ENCODE results near the gene TMCC2.

TMCC2 gene

GRCh38 chr1:205205055-205205454 lies 22.7 kb upstream of the TMCC2 start:
- Histone ChIP-seq H3K27me3 (ENCODE audit: insufficient read depth, low read depth) (no peaks in the 10 kb centered on the region), H3K4me2 (no peak overlapping the region), H3K4me1 (ENCODE audit: low read depth, poor library complexity, severe bottlenecking) (peaks cover 13% of the 10 kb centered on the region), H3K4me3 (IDR thresholded peaks at IDR 0.05; ENCODE audit: insufficient read depth, low read depth, low read length) (no peak overlapping the region), H3K36me3 (ENCODE audit: insufficient read depth) (no peaks in the 10 kb centered on the region), H3K9ac (no peak overlapping the region), H3K79me2 (ENCODE audit: insufficient read depth, low read depth) (peaks cover 41% of the 10 kb centered on the region), H4K20me1 (ENCODE audit: insufficient read depth) (0 out of 2 replicates have a peak, but pooled peaks cover 8% of the 10 kb centered on the region), H3K27ac (no peak overlapping the region), H2AFZ (ENCODE audit: low read depth) (no peak overlapping the region)
- no peak for TF ChIP-seq CTCF (conservative IDR thresholded peaks at IDR 0.05; ENCODE audit: low read depth, low read length)

GRCh38 chr1:205208811-205209210 lies 18.9 kb upstream of the TMCC2 start:
- H3K9ac ChIP-seq = no peak overlapping the region
- H3K27me3 ChIP-seq (ENCODE audit: insufficient read depth, low read depth) = no peaks in the 10 kb centered on the region
- peaks cover 22% of the 10 kb centered on the region for H3K4me1 ChIP-seq (ENCODE audit: low read depth, poor library complexity, severe bottlenecking)
- TF ChIP-seq CTCF (conservative IDR thresholded peaks at IDR 0.05; ENCODE audit: low read depth, low read length) = no peak
- H3K27ac ChIP-seq = no peak overlapping the region
- H2AFZ ChIP-seq (ENCODE audit: low read depth) = no peak overlapping the region
- H4K20me1 ChIP-seq (ENCODE audit: insufficient read depth) = 0 out of 2 replicates have a peak, but pooled peaks cover 8% of the 10 kb centered on the region
- H3K79me2 ChIP-seq (ENCODE audit: insufficient read depth, low read depth) = peaks cover 42% of the 10 kb centered on the region
- H3K4me2 ChIP-seq = no peak overlapping the region
- H3K36me3 ChIP-seq (ENCODE audit: insufficient read depth) = no peaks in the 10 kb centered on the region
- H3K4me3 ChIP-seq (IDR thresholded peaks at IDR 0.05; ENCODE audit: insufficient read depth, low read depth, low read length) = no peak overlapping the region

- H3K4me2 ChIP-seq = peak overlapping the region; percentile 90
- no peaks in the 10 kb centered on the region for H3K36me3 ChIP-seq (ENCODE audit: insufficient read depth)
- no peaks in the 10 kb centered on the region for H3K27me3 ChIP-seq (ENCODE audit: insufficient read depth, low read depth)
- peaks cover 30% of the 10 kb centered on the region for H3K79me2 ChIP-seq (ENCODE audit: insufficient read depth, low read depth)
- peaks cover 22% of the 10 kb centered on the region for H3K4me1 ChIP-seq (ENCODE audit: low read depth, poor library complexity, severe bottlenecking)
- H4K20me1 ChIP-seq (ENCODE audit: insufficient read depth) = no peaks in the 10 kb centered on the region
- peak overlapping the region; percentile 75 for H3K9ac ChIP-seq
- H2AFZ ChIP-seq (ENCODE audit: low read depth) = peak overlapping the region; percentile 97
- H3K27ac ChIP-seq = peak overlapping the region; percentile 58
- peak overlapping the region; percentile 99 for H3K4me3 ChIP-seq (IDR thresholded peaks at IDR 0.05; ENCODE audit: insufficient read depth, low read depth, low read length)
- TF ChIP-seq CTCF (conservative IDR thresholded peaks at IDR 0.05; ENCODE audit: low read depth, low read length) = no peak
These were observed 17.0 kb upstream of the TMCC2 start for GRCh38 chr1:205210756-205211168.

DNA sequence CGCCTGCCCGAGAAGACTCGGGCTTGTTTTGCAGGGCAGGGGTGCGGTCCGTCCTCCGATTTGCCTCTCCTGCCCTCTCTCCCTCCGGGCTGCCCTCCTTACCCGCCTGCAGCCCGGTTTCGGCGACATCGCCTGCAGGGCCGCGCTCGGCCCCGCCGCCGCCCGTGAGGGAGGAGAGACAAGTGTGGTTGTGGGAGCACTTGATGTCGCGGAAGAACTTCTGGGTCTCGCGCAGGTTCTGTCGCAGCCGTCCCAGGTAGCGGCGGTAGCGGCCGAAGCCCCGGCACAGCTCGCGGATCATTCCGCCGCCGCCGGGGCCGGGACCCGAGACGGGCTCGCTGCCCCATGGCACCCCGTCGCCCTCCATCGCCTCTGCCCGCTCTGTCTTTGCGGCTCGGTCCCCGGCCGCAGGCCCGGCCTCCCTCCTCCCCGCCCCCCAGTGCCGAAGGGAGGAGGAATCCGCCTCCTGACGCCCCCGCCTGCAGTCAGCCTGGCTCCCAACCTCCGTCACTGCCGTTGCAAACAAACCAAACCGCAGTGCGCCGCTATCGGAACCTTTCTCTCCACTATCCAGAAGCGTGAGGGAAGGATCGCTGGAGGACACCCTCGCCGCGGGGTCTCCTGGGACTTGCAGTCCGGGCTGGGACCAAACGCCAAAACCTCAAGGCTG lies 16.4 kb upstream of the TMCC2 start, which contains the start of gene DSTYK:
Gene DSTYK, minus strand, starts transcription at position 534 of the 670 bp plus-strand sequence. Its CDS starts 167 bp downstream, at position 367.
- Histone ChIP-seq H3K36me3 (ENCODE audit: insufficient read depth) (no peaks in the 10 kb centered on the region), H3K4me3 (IDR thresholded peaks at IDR 0.05; ENCODE audit: insufficient read depth, low read depth, low read length) (peak within 1 kb of the TSS; percentile 99), H3K9ac (peak within 1 kb of the TSS; percentile 75), H3K4me2 (peak within 1 kb of the TSS; percentile 90), H4K20me1 (ENCODE audit: insufficient read depth) (no peaks in the 10 kb centered on the region), H3K4me1 (ENCODE audit: low read depth, poor library complexity, severe bottlenecking) (peaks cover 22% of the 10 kb centered on the region), H3K79me2 (ENCODE audit: insufficient read depth, low read depth) (peaks cover 30% of the 10 kb centered on the region), H3K27ac (peak within 1 kb of the TSS; percentile 58), H3K27me3 (ENCODE audit: insufficient read depth, low read depth) (no peaks in the 10 kb centered on the region), H2AFZ (ENCODE audit: low read depth) (peak within 1 kb of the TSS; percentile 97)
- no peak for TF ChIP-seq CTCF (conservative IDR thresholded peaks at IDR 0.05; ENCODE audit: low read depth, low read length)
